Measurements from ENCODE around the gene RNLS.

The RNLS gene

GRCh38 chr10:88423732-88424131, 159.4 kb downstream of the RNLS start:
- no peak for DNase-seq

- DNase-seq: no peak
Observed at GRCh38 chr10:88421590-88421989, 161.5 kb downstream of the RNLS start.

- DNase-seq: no peak
Observed at GRCh38 chr10:88418871-88419270, 164.2 kb downstream of the RNLS start.

GRCh38 chr10:88417387-88418030, 165.6 kb downstream of the RNLS start:
- DNase-seq: no peak

GRCh38 chr10:88416801-88417200, 166.3 kb downstream of the RNLS start:
- DNase-seq: no peak

GRCh38 chr10:88415533-88416130, 167.5 kb downstream of the RNLS start:
- DNase-seq: no peak

GRCh38 chr10:88413412-88413811, 169.7 kb downstream of the RNLS start:
- no peak for DNase-seq

- DNase-seq: no peak
Observed at GRCh38 chr10:88411772-88412349, 171.3 kb downstream of the RNLS start.

GRCh38 chr10:88409824-88410223, 173.3 kb downstream of the RNLS start:
- DNase-seq: no peak

- no peak for DNase-seq
Observed at GRCh38 chr10:88409236-88409635, 173.9 kb downstream of the RNLS start.

GRCh38 chr10:88408096-88408495, 175.0 kb downstream of the RNLS start:
- no peak for DNase-seq

- DNase-seq: no peak
Observed at GRCh38 chr10:88404133-88404532, 179.0 kb downstream of the RNLS start.

- no peak for DNase-seq
Observed at GRCh38 chr10:88401671-88402347, 181.3 kb downstream of the RNLS start.

- no peak for DNase-seq
Observed at GRCh38 chr10:88399240-88399639, 183.9 kb downstream of the RNLS start.

- no peak for DNase-seq
Observed at GRCh38 chr10:88395677-88396076, 187.4 kb downstream of the RNLS start.

- no peak for DNase-seq
Observed at GRCh38 chr10:88392222-88392621, 190.9 kb downstream of the RNLS start.

- no peak for DNase-seq
Observed at GRCh38 chr10:88390041-88390440, 193.1 kb downstream of the RNLS start.

- DNase-seq: no peak
Observed at GRCh38 chr10:88389456-88389855, 193.7 kb downstream of the RNLS start.

GRCh38 chr10:88388324-88388723, 194.8 kb downstream of the RNLS start:
- no peak for DNase-seq

- DNase-seq: no peak
Observed at GRCh38 chr10:88386821-88387773, 196.0 kb downstream of the RNLS start.

- no peak for DNase-seq
Observed at GRCh38 chr10:88386204-88386788, 196.8 kb downstream of the RNLS start.

GRCh38 chr10:88385601-88386203, 197.4 kb downstream of the RNLS start:
- DNase-seq: peak; percentile 8
